CD4-positive, alpha-beta T cell treated with Interleukin-2 at 100 ng/mL for 4 hours (primary cell): ENCODE results near the gene CCNE1.

Experiments
- DNase-seq: peaks from one replicate; pipeline ENCODE4 v3.0.0-alpha.2; 2020; ENCODE audit warnings: low spot score

The CCNE1 gene

GRCh38 chr19:29844891-29845573 lies 33.2 kb downstream of the CCNE1 start:
- DNase-seq: peak; percentile 94

GRCh38 chr19:29845574-29846176 lies 33.9 kb downstream of the CCNE1 start:
- DNase-seq: peak; percentile 18

GRCh38 chr19:29849208-29849607 lies 37.4 kb downstream of the CCNE1 start:
- no peak for DNase-seq

- no peak for DNase-seq
Measured at GRCh38 chr19:29850482-29850881, 38.7 kb downstream of the CCNE1 start.

DNA sequence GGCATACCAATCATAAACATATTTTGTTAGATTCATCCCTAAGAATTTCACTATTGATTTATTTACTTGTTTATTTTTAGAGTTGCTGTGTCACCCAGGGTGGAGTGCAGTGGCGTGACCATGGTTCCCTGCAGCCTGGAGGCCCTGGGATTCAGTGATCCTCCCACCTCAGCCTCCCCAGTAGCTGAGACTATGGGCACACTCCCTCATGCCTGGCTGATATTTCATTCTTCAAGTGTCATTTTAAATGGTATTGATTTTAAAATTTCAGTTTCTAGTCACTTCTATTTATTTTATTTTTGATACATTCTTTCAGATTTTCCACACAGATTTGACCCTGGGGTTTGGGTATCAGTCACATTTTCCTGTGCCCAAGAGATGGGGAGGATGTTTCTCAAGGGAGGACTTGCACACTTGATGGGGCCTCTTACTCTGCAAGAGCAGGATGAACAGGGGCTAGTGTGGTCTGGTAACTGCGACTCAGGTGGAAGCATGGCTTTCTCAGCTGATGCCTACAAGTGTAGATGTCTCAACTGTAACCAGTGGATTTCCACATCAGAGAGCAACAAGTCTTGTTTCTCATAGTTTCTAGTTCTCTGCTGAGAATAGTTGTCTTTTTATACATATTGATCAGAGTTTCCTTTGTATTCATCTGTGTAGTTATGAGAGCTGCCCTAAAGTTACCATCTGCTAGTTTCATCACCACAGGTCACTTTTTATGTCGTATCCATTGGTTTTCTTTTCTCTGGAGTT lies 40.2 kb downstream of the CCNE1 start:
- no peak for DNase-seq

GRCh38 chr19:29854033-29854432 lies 42.2 kb downstream of the CCNE1 start:
- no peak for DNase-seq

DNA sequence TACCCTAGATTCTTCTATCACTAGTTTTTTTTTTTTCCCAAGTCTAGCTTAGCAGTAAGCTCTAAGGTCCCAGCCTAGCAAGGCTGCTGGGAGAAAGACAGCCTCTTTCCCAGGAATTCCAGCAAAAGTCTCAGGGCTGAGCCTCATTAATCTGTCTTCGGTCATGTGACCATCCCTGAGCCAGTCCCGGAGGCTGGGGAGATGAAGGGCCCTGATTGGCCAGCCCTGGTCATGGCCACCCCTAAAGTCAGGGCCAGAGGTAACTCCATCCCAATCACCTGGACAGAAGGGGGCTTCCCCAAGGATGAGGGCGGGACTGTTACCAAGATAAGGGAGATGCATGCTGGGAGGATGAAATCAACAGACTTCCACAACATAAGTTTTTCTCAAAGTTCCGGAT lies 43.3 kb downstream of the CCNE1 start:
- DNase-seq: no peak

GRCh38 chr19:29855741-29856500 lies 44.1 kb downstream of the CCNE1 start:
- DNase-seq: no peak

- DNase-seq: peak; percentile 31
Measured at GRCh38 chr19:29858000-29858596, 46.3 kb downstream of the CCNE1 start.

GRCh38 chr19:29858621-29859020 lies 46.8 kb downstream of the CCNE1 start:
- no peak for DNase-seq

GRCh38 chr19:29860492-29860891 lies 48.7 kb downstream of the CCNE1 start:
- DNase-seq: no peak

GRCh38 chr19:29861574-29861973 lies 49.8 kb downstream of the CCNE1 start:
- DNase-seq: no peak

GRCh38 chr19:29866011-29866410 lies 54.2 kb downstream of the CCNE1 start:
- DNase-seq: no peak

DNA sequence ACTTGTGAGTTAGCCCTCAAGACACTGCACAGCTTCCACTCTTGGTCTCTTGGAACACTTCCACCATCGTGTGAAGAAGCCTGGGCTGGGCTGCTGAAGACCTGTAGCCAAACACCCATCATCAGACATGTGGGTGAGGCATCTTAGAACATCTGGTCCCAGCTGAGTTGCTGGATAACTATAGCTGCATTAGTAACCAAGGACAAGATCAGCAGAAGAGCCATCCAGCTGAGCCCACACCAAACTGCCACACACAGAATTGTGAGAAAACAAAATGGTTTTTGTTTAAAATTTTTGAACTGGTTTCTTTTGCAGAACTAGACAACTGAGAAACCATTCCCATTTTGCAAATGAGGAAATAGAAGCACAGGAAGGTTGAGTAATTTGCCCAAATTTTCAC lies 56.2 kb downstream of the CCNE1 start:
- DNase-seq: no peak

DNA sequence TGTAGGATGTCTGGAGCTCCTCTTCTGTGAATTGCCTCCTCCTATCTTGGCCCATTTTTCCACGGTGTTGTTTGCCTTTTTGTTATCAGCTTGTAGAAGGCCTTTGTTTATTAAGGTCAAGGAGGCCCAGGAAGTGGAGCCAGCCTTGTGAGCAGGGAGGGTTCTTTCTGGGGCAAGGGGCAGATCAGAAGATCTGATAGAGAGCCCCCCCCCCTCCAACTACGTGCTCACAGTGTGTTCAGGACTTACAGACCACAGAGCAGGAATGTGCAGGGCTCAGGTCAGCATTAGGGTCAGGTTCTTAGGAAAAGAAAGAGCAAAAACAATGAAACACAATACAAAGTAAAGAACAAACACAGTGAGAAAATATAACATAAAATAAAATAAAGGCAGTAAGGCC lies 59.4 kb downstream of the CCNE1 start:
- no peak for DNase-seq

DNA sequence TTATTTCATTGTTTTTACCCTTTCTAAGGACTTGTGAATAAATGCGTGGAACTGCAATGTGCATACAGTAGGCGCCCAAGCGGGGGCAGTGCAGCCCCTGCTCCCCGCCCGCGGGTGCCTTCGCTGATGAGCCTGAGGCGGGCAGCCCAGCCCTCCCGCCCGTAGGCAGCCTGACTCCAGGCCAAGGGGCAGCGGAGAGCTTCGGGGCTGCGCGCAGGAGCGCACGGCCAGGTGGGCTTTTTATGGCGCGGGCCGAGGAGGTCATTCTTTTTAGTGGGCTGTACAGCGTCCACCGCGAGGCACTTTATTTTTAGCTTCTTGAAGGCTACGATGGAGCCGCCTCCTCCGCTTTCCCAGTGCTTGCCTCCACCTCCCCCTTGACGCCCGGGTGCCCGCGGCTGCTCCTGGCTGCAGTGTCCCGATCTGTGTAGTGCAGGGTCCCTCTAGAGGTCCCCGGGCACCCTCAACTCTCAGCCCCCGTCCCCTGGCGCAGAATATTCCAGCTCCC lies 60.5 kb downstream of the CCNE1 start:
- no peak for DNase-seq

DNA sequence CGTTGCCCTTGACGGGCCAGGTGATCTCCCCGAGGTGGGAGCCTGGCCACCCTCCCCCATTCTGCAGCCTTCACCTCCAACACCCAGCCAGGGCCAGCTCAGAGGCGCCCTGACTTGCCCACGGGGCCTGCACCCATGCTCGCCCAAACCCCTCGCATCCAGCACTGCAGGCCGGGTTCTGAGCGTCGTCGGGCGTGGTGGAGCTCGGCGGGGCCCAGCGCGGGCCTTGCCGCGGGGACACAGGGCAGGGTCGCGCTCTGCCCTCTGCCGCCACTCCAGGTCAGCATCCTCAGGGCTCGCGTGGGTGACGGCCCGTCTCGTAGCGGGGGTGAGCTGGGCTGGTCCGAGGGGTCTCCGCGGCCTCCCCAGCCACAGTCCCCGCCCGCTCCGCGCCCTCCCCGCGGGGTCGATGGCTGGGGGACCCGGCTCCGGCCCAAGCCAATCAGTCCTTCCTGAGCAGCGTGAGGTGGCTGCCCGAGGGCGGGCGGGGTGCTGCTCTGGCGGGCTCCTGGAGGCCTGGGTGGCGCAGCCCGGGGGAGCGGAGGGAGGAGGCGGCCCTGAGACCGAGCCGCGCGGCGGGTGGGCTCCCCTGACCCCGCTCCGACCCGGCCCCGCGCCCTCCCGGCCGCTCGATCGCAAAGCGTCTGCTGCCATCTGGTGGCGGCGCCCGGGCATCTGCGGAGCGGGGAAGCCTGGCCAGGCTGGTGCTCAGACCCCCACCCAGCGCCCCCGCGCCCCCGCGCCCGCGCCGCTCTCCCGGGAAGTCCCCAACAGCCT lies 61.4 kb downstream of the CCNE1 start:
- peak; percentile 63 for DNase-seq
